ENCODE results near the gene NFX1. TPM values are rescaled to one million over a fixed set of nuclear protein-coding genes. Genes with fewer than 3 reads are reported as not detected.
"Not testable (repeated sequence)": the region's sequence is repeated elsewhere in the genome, so short reads cannot be mapped to it uniquely, and the experiment has no call there.

The NFX1 gene
- total and polyA plus RNA-seq, 4 donors: 24.1 to 30.4 (median 27.7) TPM

- H3K27me3 ChIP-seq (ENCODE audit: control insufficient read depth, insufficient read depth, low read length); H3K27ac ChIP-seq (ENCODE audit: low read depth, low read length); H3K36me3 ChIP-seq (ENCODE audit: control insufficient read depth, insufficient read depth, low read length); DNase-seq (ENCODE audit: low read depth in 4 of 6, low spot score in 6 of 6); H3K9me3 ChIP-seq (ENCODE audit: control insufficient read depth, insufficient read depth, low read length); H3K4me3 ChIP-seq (ENCODE audit: low read depth, low read length): not testable (repeated sequence)
- 92% methylated on average over 7 of the region's 9 CpGs for WGBS (ENCODE audit: insufficient coverage)
- peaks cover 13% of the 10 kb centered on the region for H3K4me1 ChIP-seq (ENCODE audit: control insufficient read depth, insufficient read depth, low read length)
Measured at GRCh38 chr9:33386998-33387397, 96.7 kb downstream of the NFX1 start.

DNA sequence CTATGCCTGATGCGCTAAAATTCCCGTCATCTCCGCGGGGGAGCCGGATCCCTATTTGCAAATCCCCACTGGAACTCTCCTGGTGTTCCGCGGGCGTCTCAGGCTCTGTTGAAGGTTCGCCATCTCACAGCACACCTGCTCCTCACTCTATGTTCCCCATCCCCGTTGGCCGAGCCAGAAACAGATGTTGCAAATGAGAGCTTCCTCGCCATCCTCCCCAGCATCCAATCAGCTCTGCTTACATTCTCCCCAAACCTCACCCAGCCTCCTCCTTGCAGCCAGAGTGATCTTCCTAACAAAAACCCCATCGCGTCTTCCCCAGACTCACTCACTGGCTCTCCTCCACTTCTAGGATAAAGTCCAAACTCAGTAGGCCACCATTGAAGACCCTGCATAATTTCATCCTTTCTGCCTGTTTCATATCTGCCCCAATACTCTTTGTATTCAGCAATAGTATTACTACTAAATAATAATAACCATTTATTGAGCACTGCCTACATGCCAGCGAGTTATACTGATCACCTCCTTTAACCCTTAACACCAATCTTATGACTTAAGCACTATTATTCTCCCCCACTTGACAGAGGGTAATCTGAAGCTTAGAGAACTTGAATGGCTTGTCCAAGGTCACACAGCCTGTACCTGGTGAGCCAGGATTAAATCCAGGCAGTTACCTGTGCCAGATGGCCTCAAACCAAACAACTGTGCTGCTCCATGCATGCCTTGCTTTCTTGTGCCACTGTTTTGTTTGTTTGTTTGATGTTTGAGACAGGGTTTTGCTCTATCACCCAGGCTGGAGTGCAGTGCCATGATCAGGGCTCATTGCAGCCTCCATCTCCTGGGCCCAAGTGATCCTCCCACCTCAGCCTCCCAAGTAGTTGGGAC, 98.0 kb downstream of the NFX1 start:
- Histone ChIP-seq H3K27me3 (ENCODE audit: control insufficient read depth, insufficient read depth, low read length) (no peaks in the 10 kb centered on the region), H3K36me3 (ENCODE audit: control insufficient read depth, insufficient read depth, low read length) (no peaks in the 10 kb centered on the region), H3K27ac (ENCODE audit: low read depth, low read length) (no peak overlapping the region), H3K4me3 (ENCODE audit: low read depth, low read length) (no peak overlapping the region), H3K4me1 (ENCODE audit: control insufficient read depth, insufficient read depth, low read length) (peaks cover 13% of the 10 kb centered on the region), H3K9me3 (ENCODE audit: control insufficient read depth, insufficient read depth, low read length) (no peaks in the 10 kb centered on the region)
- peak in 2 of 6 donors; percentile 18 to 51 for DNase-seq (ENCODE audit: low read depth in 4 of 6, low spot score in 6 of 6)
- 60% methylated on average over 15 of the region's 15 CpGs for WGBS (ENCODE audit: insufficient coverage)

- 21% methylated on average over 2 of the region's 9 CpGs for WGBS (ENCODE audit: insufficient coverage)
- not testable (repeated sequence) for H3K4me3 ChIP-seq (ENCODE audit: low read depth, low read length)
Measured at GRCh38 chr9:33391111-33391771, 100.9 kb downstream of the NFX1 start.

GRCh38 chr9:33392591-33393021, 102.3 kb downstream of the NFX1 start:
- H3K4me1 ChIP-seq (ENCODE audit: control insufficient read depth, insufficient read depth, low read length): peaks cover 12% of the 10 kb centered on the region
- not testable (repeated sequence) for H3K27me3 ChIP-seq (ENCODE audit: control insufficient read depth, insufficient read depth, low read length); H3K27ac ChIP-seq (ENCODE audit: low read depth, low read length); H3K36me3 ChIP-seq (ENCODE audit: control insufficient read depth, insufficient read depth, low read length); DNase-seq (ENCODE audit: low read depth in 4 of 6, low spot score in 6 of 6); H3K4me3 ChIP-seq (ENCODE audit: low read depth, low read length); H3K9me3 ChIP-seq (ENCODE audit: control insufficient read depth, insufficient read depth, low read length)
- WGBS (ENCODE audit: insufficient coverage): 90% methylated on average over 4 of the region's 7 CpGs

More at GRCh38 chr9:33391111-33391771, 100.9 kb downstream of the NFX1 start:
- DNase-seq (ENCODE audit: low read depth in 4 of 6, low spot score in 6 of 6): peak; percentile 33 to 92 (median 56)
- H3K27me3 ChIP-seq (ENCODE audit: control insufficient read depth, insufficient read depth, low read length); H3K9me3 ChIP-seq (ENCODE audit: control insufficient read depth, insufficient read depth, low read length); H3K36me3 ChIP-seq (ENCODE audit: control insufficient read depth, insufficient read depth, low read length): not testable (repeated sequence)
- Histone ChIP-seq H3K27ac (ENCODE audit: low read depth, low read length) (peak overlapping the region; percentile 71), H3K4me1 (ENCODE audit: control insufficient read depth, insufficient read depth, low read length) (peaks cover 13% of the 10 kb centered on the region)

DNA sequence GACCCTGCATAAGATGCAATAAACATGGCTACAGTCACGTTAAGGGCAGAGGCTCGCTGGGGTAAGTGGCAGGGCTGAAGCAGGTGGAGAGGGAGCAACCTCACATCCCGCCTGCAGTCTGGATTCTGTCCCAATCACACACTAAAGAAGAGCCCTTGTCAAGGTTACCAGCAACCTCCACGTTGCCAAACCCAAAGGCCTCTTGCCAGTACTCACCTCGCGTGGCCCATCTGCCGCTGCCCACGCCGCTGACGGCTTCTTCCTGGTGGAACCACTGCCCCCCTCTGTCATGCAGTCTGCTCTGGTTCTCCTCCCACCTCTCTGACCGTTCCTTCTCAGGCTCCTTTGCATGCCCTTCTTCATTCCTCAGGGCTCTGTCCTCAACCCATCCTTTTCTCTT, 103.3 kb downstream of the NFX1 start:
- Histone ChIP-seq H3K27me3 (ENCODE audit: control insufficient read depth, insufficient read depth, low read length) (no peaks in the 10 kb centered on the region), H3K36me3 (ENCODE audit: control insufficient read depth, insufficient read depth, low read length) (no peaks in the 10 kb centered on the region), H3K4me3 (ENCODE audit: low read depth, low read length) (no peak overlapping the region), H3K27ac (ENCODE audit: low read depth, low read length) (no peak overlapping the region), H3K4me1 (ENCODE audit: control insufficient read depth, insufficient read depth, low read length) (peaks cover 10% of the 10 kb centered on the region), H3K9me3 (ENCODE audit: control insufficient read depth, insufficient read depth, low read length) (no peaks in the 10 kb centered on the region)
- no peak for DNase-seq (ENCODE audit: low read depth in 4 of 6, low spot score in 6 of 6)
- WGBS (ENCODE audit: insufficient coverage): 67% methylated on average over 10 of the region's 11 CpGs

GRCh38 chr9:33393986-33394385, 103.7 kb downstream of the NFX1 start:
- H3K27ac ChIP-seq (ENCODE audit: low read depth, low read length); H3K27me3 ChIP-seq (ENCODE audit: control insufficient read depth, insufficient read depth, low read length); H3K36me3 ChIP-seq (ENCODE audit: control insufficient read depth, insufficient read depth, low read length); DNase-seq (ENCODE audit: low read depth in 4 of 6, low spot score in 6 of 6); H3K4me3 ChIP-seq (ENCODE audit: low read depth, low read length); H3K9me3 ChIP-seq (ENCODE audit: control insufficient read depth, insufficient read depth, low read length): not testable (repeated sequence)
- H3K4me1 ChIP-seq (ENCODE audit: control insufficient read depth, insufficient read depth, low read length): peaks cover 10% of the 10 kb centered on the region
- WGBS (ENCODE audit: insufficient coverage): 86% methylated on average over 3 of the region's 3 CpGs

DNA sequence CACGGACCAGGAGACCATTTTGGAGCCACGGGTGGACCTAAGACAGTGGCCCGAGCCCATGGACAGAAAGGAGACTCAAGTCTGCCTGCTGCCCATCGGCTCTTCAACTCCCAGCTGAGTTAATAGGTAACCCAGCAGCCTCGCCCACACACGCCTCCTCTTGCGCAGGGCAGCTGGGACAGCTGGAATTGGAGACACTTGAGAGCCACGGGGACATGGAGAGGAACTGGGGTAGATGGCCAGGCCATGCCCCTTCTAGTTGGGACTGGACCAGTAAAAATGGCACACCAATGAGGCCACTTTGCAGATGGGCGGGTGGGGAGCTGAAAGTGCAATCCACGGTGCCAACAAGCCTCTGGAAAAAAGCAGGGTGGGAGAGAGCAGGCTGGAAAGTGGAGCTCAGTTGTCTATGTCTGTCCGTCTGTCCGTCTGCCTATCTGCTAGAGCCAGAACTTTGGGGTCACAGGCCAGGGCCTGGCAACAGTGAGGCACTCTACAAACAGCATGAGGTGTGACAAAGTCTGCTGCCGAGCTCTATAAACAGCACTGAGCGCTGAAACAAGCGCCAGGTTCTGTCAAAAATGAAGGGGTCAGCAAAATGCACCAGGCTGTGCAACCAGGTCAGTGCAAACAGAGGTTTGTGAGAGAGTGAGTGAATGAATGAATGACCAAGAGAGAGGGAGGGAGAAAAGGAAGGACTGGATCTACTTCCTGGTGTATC, 105.0 kb downstream of the NFX1 start:
- not testable (repeated sequence) for H3K36me3 ChIP-seq (ENCODE audit: control insufficient read depth, insufficient read depth, low read length); H3K27ac ChIP-seq (ENCODE audit: low read depth, low read length); H3K9me3 ChIP-seq (ENCODE audit: control insufficient read depth, insufficient read depth, low read length); H3K27me3 ChIP-seq (ENCODE audit: control insufficient read depth, insufficient read depth, low read length); DNase-seq (ENCODE audit: low read depth in 4 of 6, low spot score in 6 of 6); H3K4me3 ChIP-seq (ENCODE audit: low read depth, low read length); H3K4me1 ChIP-seq (ENCODE audit: control insufficient read depth, insufficient read depth, low read length)
- WGBS (ENCODE audit: insufficient coverage): 81% methylated on average over 15 of the region's 15 CpGs

- H3K36me3 ChIP-seq (ENCODE audit: control insufficient read depth, insufficient read depth, low read length); DNase-seq (ENCODE audit: low read depth in 4 of 6, low spot score in 6 of 6); H3K4me3 ChIP-seq (ENCODE audit: low read depth, low read length); H3K9me3 ChIP-seq (ENCODE audit: control insufficient read depth, insufficient read depth, low read length); H3K4me1 ChIP-seq (ENCODE audit: control insufficient read depth, insufficient read depth, low read length); H3K27me3 ChIP-seq (ENCODE audit: control insufficient read depth, insufficient read depth, low read length); H3K27ac ChIP-seq (ENCODE audit: low read depth, low read length): not testable (repeated sequence)
- WGBS (ENCODE audit: insufficient coverage): no CpG with 5 or more reads among the region's 4 CpGs
Measured at GRCh38 chr9:33397801-33398200, 107.5 kb downstream of the NFX1 start.

DNA sequence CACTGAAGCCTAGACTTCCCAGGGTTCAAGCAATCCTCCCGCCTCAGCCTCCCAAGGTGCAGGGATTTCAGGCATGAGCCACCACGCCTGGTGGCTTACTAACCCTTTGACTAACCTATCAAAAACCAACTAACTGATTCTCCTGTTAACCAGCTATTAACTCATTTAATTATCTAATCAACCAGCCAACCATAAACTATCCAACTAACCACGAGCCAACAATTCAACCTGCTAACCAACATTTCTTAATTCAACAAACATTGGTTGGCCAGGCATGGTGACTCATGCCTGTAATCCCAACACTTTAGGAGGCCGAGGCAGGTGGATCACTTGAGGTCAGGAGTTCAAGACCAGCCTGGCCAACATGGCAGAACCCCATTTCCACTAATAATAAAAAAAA, 108.7 kb downstream of the NFX1 start:
- WGBS (ENCODE audit: insufficient coverage): 90% methylated on average over 2 of the region's 4 CpGs

More for the DNA sequence above, 108.7 kb downstream of the NFX1 start:
- H3K27me3 ChIP-seq (ENCODE audit: control insufficient read depth, insufficient read depth, low read length); DNase-seq (ENCODE audit: low read depth in 4 of 6, low spot score in 6 of 6); H3K4me1 ChIP-seq (ENCODE audit: control insufficient read depth, insufficient read depth, low read length); H3K4me3 ChIP-seq (ENCODE audit: low read depth, low read length); H3K9me3 ChIP-seq (ENCODE audit: control insufficient read depth, insufficient read depth, low read length); H3K36me3 ChIP-seq (ENCODE audit: control insufficient read depth, insufficient read depth, low read length); H3K27ac ChIP-seq (ENCODE audit: low read depth, low read length): not testable (repeated sequence)

Measured in spinal cord (tissue), 10 donors.